ENCODE measurements around the gene BCLAF1. TPM values are rescaled to one million over a fixed set of nuclear protein-coding genes. Genes with fewer than 3 reads are reported as not detected.

The BCLAF1 gene
- total and polyA plus RNA-seq, 4 donors: 23.2 to 326 (median 68.5) TPM

- Histone ChIP-seq H3K4me1 (ENCODE audit: control insufficient read depth in 5 of 5, insufficient read depth in 5 of 5, low read length in 5 of 5) (no peaks in the 10 kb centered on the region), H3K9ac (ENCODE audit: insufficient read depth in 1 of 2, low read length in 2 of 2) (no peak overlapping the region), H3K36me3 (ENCODE audit: control insufficient read depth in 4 of 4, insufficient read depth in 4 of 4, low read length in 4 of 4) (no peaks in the 10 kb centered on the region), H3K27ac (ENCODE audit: low read depth in 1 of 2, low read length in 1 of 2) (no peak overlapping the region), H3K4me3 (no peak overlapping the region), H3K9me3 (ENCODE audit: control insufficient read depth in 4 of 4, insufficient read depth in 3 of 4, low read length in 3 of 4) (no peaks in the 10 kb centered on the region), H3K27me3 (ENCODE audit: control insufficient read depth in 3 of 3, insufficient read depth in 3 of 3, low read length in 2 of 3) (no peaks in the 10 kb centered on the region)
- no peak for ATAC-seq (ENCODE audit: insufficient read depth, low FRiP score)
- TF ChIP-seq, protein P1, sequence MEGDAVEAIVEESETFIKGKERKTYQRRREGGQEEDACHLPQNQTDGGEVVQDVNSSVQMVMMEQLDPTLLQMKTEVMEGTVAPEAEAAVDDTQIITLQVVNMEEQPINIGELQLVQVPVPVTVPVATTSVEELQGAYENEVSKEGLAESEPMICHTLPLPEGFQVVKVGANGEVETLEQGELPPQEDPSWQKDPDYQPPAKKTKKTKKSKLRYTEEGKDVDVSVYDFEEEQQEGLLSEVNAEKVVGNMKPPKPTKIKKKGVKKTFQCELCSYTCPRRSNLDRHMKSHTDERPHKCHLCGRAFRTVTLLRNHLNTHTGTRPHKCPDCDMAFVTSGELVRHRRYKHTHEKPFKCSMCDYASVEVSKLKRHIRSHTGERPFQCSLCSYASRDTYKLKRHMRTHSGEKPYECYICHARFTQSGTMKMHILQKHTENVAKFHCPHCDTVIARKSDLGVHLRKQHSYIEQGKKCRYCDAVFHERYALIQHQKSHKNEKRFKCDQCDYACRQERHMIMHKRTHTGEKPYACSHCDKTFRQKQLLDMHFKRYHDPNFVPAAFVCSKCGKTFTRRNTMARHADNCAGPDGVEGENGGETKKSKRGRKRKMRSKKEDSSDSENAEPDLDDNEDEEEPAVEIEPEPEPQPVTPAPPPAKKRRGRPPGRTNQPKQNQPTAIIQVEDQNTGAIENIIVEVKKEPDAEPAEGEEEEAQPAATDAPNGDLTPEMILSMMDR (IDR thresholded peaks at IDR 0.05; ENCODE audit: control extremely low read depth, extremely low read depth): no peak
- DNase-seq: no peak
Measured at GRCh38 chr6:136319732-136320131, 30.1 kb upstream of the BCLAF1 start.

DNA sequence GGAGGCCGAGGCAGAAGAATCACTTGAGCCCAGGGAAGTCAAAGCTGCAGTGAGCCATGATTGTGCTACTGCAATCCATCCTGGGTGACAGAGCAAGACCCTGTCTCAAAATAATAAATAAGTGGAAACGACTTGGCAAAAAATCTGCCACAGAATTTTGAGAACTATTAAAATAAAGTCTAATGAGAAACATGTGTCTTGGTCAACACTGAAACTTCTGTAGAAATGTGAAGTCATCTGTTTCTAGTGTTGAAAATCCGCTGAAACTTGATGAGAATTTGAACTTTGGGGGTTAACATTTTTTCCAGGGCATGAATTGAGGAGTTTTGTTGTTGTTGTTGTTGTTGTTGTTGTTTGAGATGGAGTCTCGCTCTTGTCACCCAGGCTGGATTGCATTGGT is 29.0 kb upstream of the BCLAF1 start:
- Histone ChIP-seq H3K9me3 (ENCODE audit: control insufficient read depth in 4 of 4, insufficient read depth in 3 of 4, low read length in 3 of 4) (no peaks in the 10 kb centered on the region), H3K27ac (ENCODE audit: low read depth in 1 of 2, low read length in 1 of 2) (no peak overlapping the region), H3K9ac (ENCODE audit: insufficient read depth in 1 of 2, low read length in 2 of 2) (no peak overlapping the region), H3K4me1 (ENCODE audit: control insufficient read depth in 5 of 5, insufficient read depth in 5 of 5, low read length in 5 of 5) (no peaks in the 10 kb centered on the region), H3K27me3 (ENCODE audit: control insufficient read depth in 3 of 3, insufficient read depth in 3 of 3, low read length in 2 of 3) (no peaks in the 10 kb centered on the region), H3K4me3 (no peak overlapping the region), H3K36me3 (ENCODE audit: control insufficient read depth in 4 of 4, insufficient read depth in 4 of 4, low read length in 4 of 4) (no peaks in the 10 kb centered on the region)
- WGBS, 2 donors: 78 to 89% methylated on average over 4 of the region's 4 CpGs
- TF ChIP-seq, protein P1 (IDR thresholded peaks at IDR 0.05; ENCODE audit: control extremely low read depth, extremely low read depth): no peak
- ATAC-seq (ENCODE audit: insufficient read depth, low FRiP score) (no peak), DNase-seq (no peak)

DNA sequence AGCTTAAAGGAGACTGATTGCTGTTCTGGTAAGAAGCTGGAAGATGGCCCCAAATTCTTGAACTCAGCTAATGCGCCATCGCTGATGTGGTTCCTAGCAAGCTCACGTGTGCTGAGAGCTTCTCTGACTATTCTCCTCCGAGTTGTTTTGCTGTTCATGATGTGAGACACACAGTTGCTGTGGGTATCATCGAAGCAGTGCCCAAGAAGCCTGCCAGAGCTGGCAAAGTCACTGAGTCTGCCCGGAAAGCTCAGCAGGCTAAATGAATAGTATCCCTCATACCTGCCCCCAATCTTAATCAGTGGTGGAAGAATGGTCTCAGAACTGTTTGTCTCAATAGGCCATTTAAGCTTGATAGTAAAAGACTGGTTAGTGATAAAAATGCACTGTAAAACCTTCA is 28.3 kb upstream of the BCLAF1 start:
- Histone ChIP-seq H3K27ac (ENCODE audit: low read depth in 1 of 2, low read length in 1 of 2) (no peak overlapping the region), H3K9me3 (ENCODE audit: control insufficient read depth in 4 of 4, insufficient read depth in 3 of 4, low read length in 3 of 4) (no peaks in the 10 kb centered on the region), H3K36me3 (ENCODE audit: control insufficient read depth in 4 of 4, insufficient read depth in 4 of 4, low read length in 4 of 4) (no peaks in the 10 kb centered on the region), H3K4me1 (ENCODE audit: control insufficient read depth in 5 of 5, insufficient read depth in 5 of 5, low read length in 5 of 5) (no peaks in the 10 kb centered on the region), H3K27me3 (ENCODE audit: control insufficient read depth in 3 of 3, insufficient read depth in 3 of 3, low read length in 2 of 3) (no peaks in the 10 kb centered on the region), H3K9ac (ENCODE audit: insufficient read depth in 1 of 2, low read length in 2 of 2) (no peak overlapping the region), H3K4me3 (no peak overlapping the region)
- DNase-seq (no peak), ATAC-seq (ENCODE audit: insufficient read depth, low FRiP score) (no peak)
- TF ChIP-seq, protein P1 (IDR thresholded peaks at IDR 0.05; ENCODE audit: control extremely low read depth, extremely low read depth): no peak
- WGBS, 2 donors: 77 to 87% methylated on average over 6 of the region's 6 CpGs

- H3K27ac ChIP-seq (ENCODE audit: low read depth in 1 of 2, low read length in 1 of 2): no peak overlapping the region
- no peak overlapping the region for H3K4me3 ChIP-seq
- ATAC-seq (ENCODE audit: insufficient read depth, low FRiP score) (no peak), DNase-seq (peak; percentile 55 to 80 (median 73))
- TF ChIP-seq, protein P1 (IDR thresholded peaks at IDR 0.05; ENCODE audit: control extremely low read depth, extremely low read depth): peak; percentile 50
- H3K9ac ChIP-seq (ENCODE audit: insufficient read depth in 1 of 2, low read length in 2 of 2): no peak overlapping the region
- H3K36me3 ChIP-seq (ENCODE audit: control insufficient read depth in 4 of 4, insufficient read depth in 4 of 4, low read length in 4 of 4): no peaks in the 10 kb centered on the region
- no peaks in the 10 kb centered on the region for H3K9me3 ChIP-seq (ENCODE audit: control insufficient read depth in 4 of 4, insufficient read depth in 3 of 4, low read length in 3 of 4)
- no peaks in the 10 kb centered on the region for H3K27me3 ChIP-seq (ENCODE audit: control insufficient read depth in 3 of 3, insufficient read depth in 3 of 3, low read length in 2 of 3)
- no peaks in the 10 kb centered on the region for H3K4me1 ChIP-seq (ENCODE audit: control insufficient read depth in 5 of 5, insufficient read depth in 5 of 5, low read length in 5 of 5)
- WGBS, 2 donors: 46 to 53% methylated on average over 5 of the region's 5 CpGs
Measured at GRCh38 chr6:136317021-136317694, 27.5 kb upstream of the BCLAF1 start.

Data from lung (tissue), 12 donors.